Right ventricle myocardium superior (tissue), 1 donor: Measurements from ENCODE around the gene LTB4R. TPM values are rescaled to one million over a fixed set of nuclear protein-coding genes. Genes with fewer than 3 reads are reported as not detected.
A peak's percentile ranks its signal among the peaks of the same experiment; 100 is the strongest.

Experiments used
- ATAC-seq: fragments of 200-7000 bp; cut with Tn5 transposase; one replicate; pipeline ENCODE4 v1.9.1; 2020; ENCODE audit warnings: mild to moderate bottlenecking; ENCODE audit not compliant: poor library complexity
- DNase-seq: peaks from one replicate; pipeline ENCODE4 v3.0.0-alpha.2; 2020
- intact Hi-C: fragments of 100-400 bp; cut with DNase I; formaldehyde crosslinking; loops from one replicate; pipeline ENCODE4 v1.11.2; 2022
- total RNA-seq: library from RNA; stranded (reverse); fragmentation: NEBNext Ultra II Directional; extraction: Animal tissue kit (Norgen Biotek cat#: 25700); gene quantifications from one replicate; pipeline ENCODE4 v1.2.1, GENCODE V29; 2021
- donor health status: DM: no; HTN: yes; CAD: no; lungs with severe emphysema.

The LTB4R gene
- total RNA-seq, 1 donor from 2014 or later = 1.8 TPM

- ATAC-seq (no peak), DNase-seq (no peak)
- intact Hi-C loops = no loop called here
These were observed 34.2 kb upstream of the LTB4R start for GRCh38 chr14:24277071-24277470.

- DNase-seq (peak; percentile 68), ATAC-seq (peak; percentile 7)
- intact Hi-C loops = no loop called here
These were observed 33.5 kb upstream of the LTB4R start for GRCh38 chr14:24277606-24278321.

- intact Hi-C loops = no loop called here
- no peak for DNase-seq
- ATAC-seq = no peak
These were observed 32.9 kb upstream of the LTB4R start for GRCh38 chr14:24278424-24278823.

GRCh38 chr14:24279301-24280186 is 31.8 kb upstream of the LTB4R start:
- intact Hi-C loops = no loop called here
- ATAC-seq (peak; percentile 80), DNase-seq (no peak)

GRCh38 chr14:24280797-24281460 is 30.4 kb upstream of the LTB4R start:
- DNase-seq (no peak), ATAC-seq (peak; percentile 25)
- intact Hi-C loops = no loop called here

GRCh38 chr14:24281636-24282035 is 29.7 kb upstream of the LTB4R start:
- DNase-seq (no peak), ATAC-seq (no peak)
- intact Hi-C loops = no loop called here

GRCh38 chr14:24282736-24283135 is 28.6 kb upstream of the LTB4R start:
- intact Hi-C loops = no loop called here
- ATAC-seq (no peak), DNase-seq (no peak)

GRCh38 chr14:24283796-24284460 is 27.4 kb upstream of the LTB4R start:
- intact Hi-C loops = no loop called here
- ATAC-seq (no peak), DNase-seq (no peak)

- no peak for ATAC-seq
- no peak for DNase-seq
- intact Hi-C loops = no loop called here
These were observed 26.7 kb upstream of the LTB4R start for GRCh38 chr14:24284501-24285035.

GRCh38 chr14:24285351-24285750 is 26.0 kb upstream of the LTB4R start:
- no peak for DNase-seq
- intact Hi-C loops = no loop called here
- ATAC-seq = no peak

- ATAC-seq (no peak), DNase-seq (no peak)
- intact Hi-C loops = no loop called here
These were observed 24.3 kb upstream of the LTB4R start for GRCh38 chr14:24286996-24287395.

GRCh38 chr14:24289649-24290280 is 21.5 kb upstream of the LTB4R start:
- ATAC-seq = no peak
- intact Hi-C loops = loop anchor here (5.0 kb wide), 1 partner anchor 32 kb away; no protein-coding TSS in a partner anchor
- no peak for DNase-seq

GRCh38 chr14:24290746-24291145 is 20.6 kb upstream of the LTB4R start:
- no peak for ATAC-seq
- no peak for DNase-seq
- intact Hi-C loops = loop anchor here (5.0 kb wide), 1 partner anchor 33 kb away; no protein-coding TSS in a partner anchor

- ATAC-seq (no peak), DNase-seq (no peak)
- intact Hi-C loops = loop anchor here (5.0 kb wide), 1 partner anchor 34 kb away; no protein-coding TSS in a partner anchor
These were observed 19.7 kb upstream of the LTB4R start for GRCh38 chr14:24291446-24292117.

GRCh38 chr14:24292118-24292807 is 19.0 kb upstream of the LTB4R start:
- intact Hi-C loops = loop anchor here (5.0 kb wide), 1 partner anchor 35 kb away; no protein-coding TSS in a partner anchor
- ATAC-seq = no peak

GRCh38 chr14:24293525-24293924 is 17.8 kb upstream of the LTB4R start:
- no peak for ATAC-seq
- intact Hi-C loops = loop anchor here (5.0 kb wide), 1 partner anchor 36 kb away; no protein-coding TSS in a partner anchor

More at GRCh38 chr14:24292118-24292807, 19.0 kb upstream of the LTB4R start:
- no peak for DNase-seq

More at GRCh38 chr14:24293525-24293924, 17.8 kb upstream of the LTB4R start:
- no peak for DNase-seq
